ENCODE data around the gene PTH.

Gene PTH

GRCh38 chr11:13495929-13496328 lies at the start of gene PTH:
PTH (minus strand) TSS chr11:13495997; CDS start chr11:13492855, 3,142 bp downstream.
- no peak for DNase-seq (ENCODE audit: low spot score)

- no peak for DNase-seq (ENCODE audit: low spot score)
Measured at GRCh38 chr11:13538044-13538443, 42.2 kb upstream of the PTH start.

DNA sequence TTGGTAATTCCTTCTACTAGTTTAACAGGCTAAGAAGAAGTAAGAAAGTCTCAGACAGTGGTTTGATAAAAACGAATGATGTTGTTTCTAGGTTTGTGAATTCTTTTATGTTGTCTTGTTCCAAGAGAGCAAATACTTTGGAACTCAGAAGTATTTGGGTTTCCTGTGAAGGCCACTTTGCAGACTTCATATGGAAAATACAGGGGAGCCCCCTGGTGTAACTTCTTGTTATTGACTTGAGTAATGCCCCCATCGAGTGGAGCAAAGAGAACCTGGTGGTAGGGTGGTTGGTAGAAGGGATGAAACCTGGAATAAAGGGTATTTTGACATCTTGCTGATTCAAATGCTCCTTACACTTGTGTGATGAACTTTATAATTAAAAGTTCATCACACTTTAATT lies 40.0 kb upstream of the PTH start:
- DNase-seq (ENCODE audit: low spot score): no peak

- DNase-seq (ENCODE audit: low spot score): no peak
Measured at GRCh38 chr11:13534358-13534757, 38.6 kb upstream of the PTH start.

GRCh38 chr11:13525257-13525656 lies 29.5 kb upstream of the PTH start:
- no peak for DNase-seq (ENCODE audit: low spot score)

GRCh38 chr11:13503393-13503792 lies 7.6 kb upstream of the PTH start:
- no peak for DNase-seq (ENCODE audit: low spot score)

DNA sequence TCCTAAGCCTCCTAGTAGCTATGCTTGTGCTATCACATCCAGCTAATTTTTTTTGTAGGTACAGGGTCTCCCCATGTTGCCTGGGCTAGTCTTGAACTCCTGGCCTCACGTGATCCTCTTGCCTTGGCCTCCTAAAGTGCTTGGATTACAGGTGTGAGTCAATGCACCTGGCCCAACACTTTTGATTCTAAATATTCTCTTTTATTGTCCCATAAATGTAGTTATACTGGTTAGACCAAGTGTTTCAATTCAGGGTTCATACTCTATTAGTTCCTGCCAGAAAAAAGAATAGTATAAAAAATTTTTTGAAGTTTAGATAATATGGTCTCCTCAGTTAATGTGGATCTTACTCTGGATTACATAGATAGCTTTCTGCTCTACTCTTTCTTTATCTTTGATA lies 6.7 kb upstream of the PTH start:
- DNase-seq (ENCODE audit: low spot score): no peak

DNA sequence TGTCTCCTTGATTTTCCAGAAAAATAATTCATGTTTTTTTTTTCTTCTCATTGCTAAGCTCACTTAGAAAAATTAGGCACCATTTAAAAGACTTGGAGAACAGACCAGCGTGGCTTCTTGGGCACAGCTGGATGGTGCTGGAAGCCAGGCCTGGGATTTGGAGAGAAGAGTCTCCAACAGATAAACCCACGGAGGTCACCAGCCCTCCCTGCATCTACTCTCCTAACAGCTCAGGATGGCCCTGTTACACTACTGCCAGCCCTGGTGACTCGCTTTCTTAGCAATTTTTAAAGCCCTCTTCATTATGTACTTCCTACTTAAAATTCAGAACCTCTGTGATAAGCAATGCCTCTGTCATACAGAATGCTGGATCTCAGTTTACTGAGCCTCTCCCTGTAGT lies 1.7 kb downstream of the PTH start:
- DNase-seq (ENCODE audit: low spot score): no peak

GRCh38 chr11:13487661-13488030 lies 8.2 kb downstream of the PTH start:
- peak; percentile 40 for DNase-seq (ENCODE audit: low spot score)

- peak; percentile 71 for DNase-seq (ENCODE audit: low spot score)
Measured at GRCh38 chr11:13486926-13487660, 8.7 kb downstream of the PTH start.

GRCh38 chr11:13480198-13480597 lies 15.6 kb downstream of the PTH start:
- DNase-seq (ENCODE audit: low spot score): no peak

GRCh38 chr11:13479688-13480087 lies 16.1 kb downstream of the PTH start:
- no peak for DNase-seq (ENCODE audit: low spot score)

DNA sequence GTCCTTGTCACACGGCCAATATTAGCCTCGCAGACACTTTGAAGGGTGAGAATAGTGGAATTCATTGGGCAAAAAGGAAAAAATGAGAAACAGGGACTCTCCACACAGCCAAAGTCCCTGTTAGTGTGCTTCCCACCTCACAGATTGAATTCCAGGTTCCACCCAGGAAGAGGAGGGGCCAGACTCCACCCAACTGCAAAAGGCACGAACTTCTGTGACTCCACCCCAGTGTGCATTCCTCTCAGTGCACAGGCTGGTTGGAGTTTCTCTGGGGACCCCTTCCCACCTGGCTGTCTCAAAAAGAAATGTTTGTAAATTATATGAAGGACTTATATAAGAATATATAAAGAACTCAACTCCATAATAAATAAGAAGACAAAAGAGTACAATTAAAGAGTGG lies 20.7 kb downstream of the PTH start:
- DNase-seq (ENCODE audit: low spot score): no peak

DNA sequence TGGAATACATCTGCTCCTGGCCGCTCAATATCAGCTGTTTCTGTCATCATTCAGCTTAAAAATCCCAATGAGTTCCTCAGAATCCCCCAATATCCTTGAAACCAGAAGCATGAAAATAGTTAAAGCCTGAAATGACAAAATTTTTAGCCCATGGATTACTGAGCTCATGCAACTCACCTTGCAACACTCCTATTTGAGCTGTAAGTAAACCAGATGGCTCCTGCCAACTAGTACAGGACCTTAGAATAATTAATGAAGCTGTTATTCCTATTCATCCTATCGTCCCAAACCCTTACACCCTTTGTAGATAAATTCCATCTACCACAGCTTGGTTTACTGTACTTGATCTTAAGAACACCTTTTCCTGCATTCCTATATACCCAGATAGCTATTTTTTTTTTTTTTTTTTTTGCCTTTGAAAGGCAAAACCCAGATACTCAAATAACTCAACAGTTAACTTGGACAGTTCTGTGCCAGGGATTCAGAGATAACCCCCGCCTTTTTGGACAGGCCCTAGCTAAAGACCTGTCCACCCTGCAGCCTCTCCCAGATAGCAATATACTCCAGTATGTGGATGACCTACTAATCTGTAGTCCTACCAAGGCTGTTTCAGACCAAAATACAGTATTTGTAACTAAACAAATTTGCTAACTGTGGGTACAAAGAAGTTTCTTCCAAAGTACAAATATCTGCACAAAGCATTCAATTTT lies 22.6 kb downstream of the PTH start:
- no peak for DNase-seq (ENCODE audit: low spot score)

DNA sequence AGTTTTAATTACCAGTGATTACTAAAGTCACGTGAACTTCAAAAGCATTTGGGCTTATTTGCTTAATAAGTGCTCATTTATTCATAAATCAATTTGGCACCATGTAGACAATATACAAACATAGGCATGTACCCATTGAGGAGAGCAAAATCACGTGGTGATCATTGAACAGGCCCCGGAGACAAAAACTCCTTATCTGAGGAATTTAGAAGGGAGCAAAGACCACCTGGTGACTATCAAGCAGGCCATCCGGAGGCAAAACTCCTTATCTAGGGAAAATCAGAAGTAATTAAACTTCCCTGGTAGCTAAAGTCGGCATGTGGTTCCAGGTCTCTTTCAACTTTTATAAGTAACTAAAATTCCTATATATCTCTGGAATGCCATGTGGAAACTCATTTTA lies 27.0 kb downstream of the PTH start:
- DNase-seq (ENCODE audit: low spot score): no peak

DNA sequence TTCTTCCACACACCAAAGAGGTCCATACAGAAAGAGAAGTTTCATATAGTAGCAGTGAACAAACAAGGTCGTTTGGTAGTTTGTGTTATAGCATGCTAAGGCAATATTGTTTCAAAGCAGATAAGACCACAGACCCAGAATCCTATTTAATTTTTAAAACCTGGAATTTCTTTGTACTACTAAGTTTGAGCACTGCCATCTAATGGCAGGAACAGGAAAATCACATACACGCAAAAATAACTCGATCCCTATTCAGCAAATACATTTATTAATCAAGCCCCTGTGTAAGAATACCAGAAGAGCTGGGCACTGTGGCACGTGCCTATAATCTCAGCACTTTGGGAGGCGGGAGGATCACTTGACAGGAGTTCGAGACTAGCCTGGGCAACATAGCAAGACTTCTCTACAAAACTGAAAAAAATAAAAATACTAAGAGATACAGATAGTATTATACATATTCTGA lies 29.9 kb downstream of the PTH start:
- peak; percentile 28 for DNase-seq (ENCODE audit: low spot score)

- DNase-seq (ENCODE audit: low spot score): no peak
Measured at GRCh38 chr11:13463779-13464290, 32.0 kb downstream of the PTH start.

- peak; percentile 95 for DNase-seq (ENCODE audit: low spot score)
Measured at GRCh38 chr11:13462901-13463778, 32.7 kb downstream of the PTH start, which contains the start of gene BTBD10. BTBD10 (minus strand) TSS chr11:13463222; CDS start chr11:13445124, 18,098 bp downstream.

GRCh38 chr11:13462311-13462900 lies 33.4 kb downstream of the PTH start:
- DNase-seq (ENCODE audit: low spot score): peak; percentile 44

DNA sequence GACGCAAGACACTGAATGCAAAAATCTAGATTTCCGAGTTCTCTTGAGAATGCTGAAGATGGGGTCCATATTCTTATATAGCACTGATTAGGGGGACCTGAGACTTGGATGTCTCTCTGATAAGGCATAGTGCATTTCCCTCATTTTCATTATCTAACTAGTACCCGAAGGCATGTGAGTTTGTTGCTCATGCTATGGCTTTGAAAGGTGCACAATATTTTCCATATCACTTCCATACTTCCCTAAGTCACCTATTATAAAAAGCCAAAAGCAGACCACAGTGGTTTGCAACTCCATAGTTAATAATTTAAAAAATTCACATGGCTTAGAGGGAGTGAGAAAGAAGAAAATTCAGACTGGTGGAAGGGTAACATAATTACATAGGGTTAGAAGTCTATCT lies 34.5 kb downstream of the PTH start:
- no peak for DNase-seq (ENCODE audit: low spot score)

GRCh38 chr11:13450832-13451397 lies 44.9 kb downstream of the PTH start:
- no peak for DNase-seq (ENCODE audit: low spot score)

DNA sequence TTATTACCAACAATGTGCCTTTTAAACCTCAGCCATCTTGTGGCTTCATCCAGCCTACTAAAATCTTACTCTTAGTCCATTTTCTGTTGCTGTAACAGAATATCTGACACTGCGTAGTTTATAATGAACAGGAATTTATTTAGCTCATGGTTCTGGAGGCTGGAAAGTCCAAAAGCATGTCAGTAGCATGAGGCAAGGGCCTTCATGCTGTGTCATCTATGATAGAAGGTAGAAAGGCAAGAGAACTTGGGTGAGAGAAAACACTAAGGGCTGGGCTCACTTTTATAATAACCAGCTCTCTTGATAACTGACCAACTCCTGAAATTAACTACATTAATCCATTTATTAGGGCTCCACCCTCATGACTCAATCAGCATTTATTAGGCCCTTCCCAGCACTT lies 46.3 kb downstream of the PTH start:
- no peak for DNase-seq (ENCODE audit: low spot score)

All from CD4-positive, alpha-beta T cell treated with Interleukin-15 for 4 hours (primary cell).